ENCODE measurements around the gene JAZF1.

DNA sequence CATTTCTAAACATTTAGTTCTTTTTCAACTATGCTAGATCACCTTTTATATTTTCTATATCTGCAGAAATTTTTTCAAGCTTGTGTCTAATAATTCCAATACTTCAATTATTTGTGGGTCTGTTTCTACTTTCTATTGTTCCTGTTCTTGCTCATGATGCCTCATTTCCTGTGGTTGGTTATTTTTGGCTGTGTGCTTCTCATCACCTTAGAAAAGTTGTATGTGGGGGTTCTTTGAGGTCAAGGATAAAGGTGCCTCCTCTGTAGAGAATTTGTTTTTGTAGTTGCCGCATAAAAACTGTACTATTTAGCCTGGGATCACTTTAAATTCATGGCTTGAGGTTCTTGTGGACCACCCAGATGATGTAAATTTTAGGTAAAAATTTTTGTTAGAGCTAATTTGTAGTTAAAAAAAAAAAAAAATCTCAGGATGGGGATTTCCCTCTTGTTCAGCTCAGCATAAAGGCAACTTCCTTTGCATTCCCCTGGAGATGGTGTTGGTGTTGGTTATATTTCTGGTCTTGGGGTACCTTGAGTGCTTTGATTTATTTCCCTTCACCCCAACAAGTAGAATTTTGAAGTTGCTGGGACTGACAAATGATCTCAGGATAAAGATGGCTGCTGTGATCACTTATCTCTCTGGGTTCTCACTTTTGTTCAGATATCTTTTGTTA is 27.0 kb upstream of the JAZF1 start:
- TF ChIP-seq YY1 (IDR thresholded peaks at IDR 0.05; ENCODE audit: insufficient read depth, insufficient read length) = no peak
- no peak for TF ChIP-seq ZNF274 (IDR thresholded peaks at IDR 0.05; ENCODE audit: low read depth, low read length)
